HG03097 (cell line): ENCODE results near the gene KCND3.

Experiments
- ATAC-seq: cut with Tn5 transposase; IDR thresholded peaks from one replicate; pipeline ENCODE4 v1.9.1; 2021; ENCODE audit not compliant: unreplicated experiment, low FRiP score

The KCND3 gene

GRCh38 chr1:111884772-111885443, 104.6 kb downstream of the KCND3 start:
- no peak for ATAC-seq

- ATAC-seq: no peak
Observed at GRCh38 chr1:111882986-111883560, 106.4 kb downstream of the KCND3 start.

- no peak for ATAC-seq
Observed at GRCh38 chr1:111882559-111882958, 106.9 kb downstream of the KCND3 start.

GRCh38 chr1:111880881-111881837, 108.3 kb downstream of the KCND3 start:
- no peak for ATAC-seq

- ATAC-seq: no peak
Observed at GRCh38 chr1:111879081-111879480, 110.4 kb downstream of the KCND3 start.

- no peak for ATAC-seq
Observed at GRCh38 chr1:111878649-111879048, 110.8 kb downstream of the KCND3 start.

- no peak for ATAC-seq
Observed at GRCh38 chr1:111878091-111878490, 111.4 kb downstream of the KCND3 start.

- no peak for ATAC-seq
Observed at GRCh38 chr1:111876631-111877030, 112.8 kb downstream of the KCND3 start.

- ATAC-seq: no peak
Observed at GRCh38 chr1:111875640-111876039, 113.8 kb downstream of the KCND3 start.

GRCh38 chr1:111873460-111874030, 115.9 kb downstream of the KCND3 start:
- ATAC-seq: no peak

- no peak for ATAC-seq
Observed at GRCh38 chr1:111870181-111870580, 119.3 kb downstream of the KCND3 start.

- no peak for ATAC-seq
Observed at GRCh38 chr1:111867868-111868440, 121.5 kb downstream of the KCND3 start.

GRCh38 chr1:111864862-111865261, 124.6 kb downstream of the KCND3 start:
- ATAC-seq: no peak

GRCh38 chr1:111863401-111863800, 126.1 kb downstream of the KCND3 start:
- no peak for ATAC-seq

GRCh38 chr1:111862599-111862998, 126.9 kb downstream of the KCND3 start:
- ATAC-seq: no peak

GRCh38 chr1:111861523-111861922, 127.9 kb downstream of the KCND3 start:
- no peak for ATAC-seq

GRCh38 chr1:111857194-111857651, 132.2 kb downstream of the KCND3 start:
- no peak for ATAC-seq

- ATAC-seq: no peak
Observed at GRCh38 chr1:111856411-111857185, 132.9 kb downstream of the KCND3 start.

GRCh38 chr1:111855260-111855659, 134.2 kb downstream of the KCND3 start:
- ATAC-seq: no peak

- no peak for ATAC-seq
Observed at GRCh38 chr1:111852261-111852721, 137.2 kb downstream of the KCND3 start.
